ENCODE measurements around the gene C1QTNF1. TPM values are rescaled to one million over a fixed set of nuclear protein-coding genes. Genes with fewer than 3 reads are reported as not detected.

C1QTNF1 gene
- total and polyA plus RNA-seq, 2 donors (not counting 1 experiment from before 2014, with no cell fraction given): not detected

DNA sequence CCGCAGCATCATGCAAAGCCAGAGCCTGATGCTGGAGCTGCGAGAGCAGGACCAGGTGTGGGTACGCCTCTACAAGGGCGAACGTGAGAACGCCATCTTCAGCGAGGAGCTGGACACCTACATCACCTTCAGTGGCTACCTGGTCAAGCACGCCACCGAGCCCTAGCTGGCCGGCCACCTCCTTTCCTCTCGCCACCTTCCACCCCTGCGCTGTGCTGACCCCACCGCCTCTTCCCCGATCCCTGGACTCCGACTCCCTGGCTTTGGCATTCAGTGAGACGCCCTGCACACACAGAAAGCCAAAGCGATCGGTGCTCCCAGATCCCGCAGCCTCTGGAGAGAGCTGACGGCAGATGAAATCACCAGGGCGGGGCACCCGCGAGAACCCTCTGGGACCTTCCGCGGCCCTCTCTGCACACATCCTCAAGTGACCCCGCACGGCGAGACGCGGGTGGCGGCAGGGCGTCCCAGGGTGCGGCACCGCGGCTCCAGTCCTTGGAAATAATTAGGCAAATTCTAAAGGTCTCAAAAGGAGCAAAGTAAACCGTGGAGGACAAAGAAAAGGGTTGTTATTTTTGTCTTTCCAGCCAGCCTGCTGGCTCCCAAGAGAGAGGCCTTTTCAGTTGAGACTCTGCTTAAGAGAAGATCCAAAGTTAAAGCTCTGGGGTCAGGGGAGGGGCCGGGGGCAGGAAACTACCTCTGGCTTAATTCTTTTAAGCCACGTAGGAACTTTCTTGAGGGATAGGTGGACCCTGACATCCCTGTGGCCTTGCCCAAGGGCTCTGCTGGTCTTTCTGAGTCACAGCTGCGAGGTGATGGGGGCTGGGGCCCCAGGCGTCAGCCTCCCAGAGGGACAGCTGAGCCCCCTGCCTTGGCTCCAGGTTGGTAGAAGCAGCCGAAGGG lies 24.2 kb downstream of the C1QTNF1 start:
- H3K27me3 ChIP-seq (replicated peaks in 1 of 4; ENCODE audit: control extremely low read depth in 1 of 4, control insufficient read depth in 3 of 4, insufficient read depth in 4 of 4, low read length in 3 of 4): peaks cover 0 to 19% (median 0%) of the 10 kb centered on the region in 4 experiments
- WGBS (ENCODE audit: insufficient coverage): 92% methylated on average over 41 of the region's 41 CpGs
- TF ChIP-seq EZH2 (IDR thresholded peaks at IDR 0.05; ENCODE audit: borderline replicate concordance, insufficient read depth, low read depth, low read length, poor library complexity, severe bottlenecking): no peak
- TF ChIP-seq, protein P1, sequence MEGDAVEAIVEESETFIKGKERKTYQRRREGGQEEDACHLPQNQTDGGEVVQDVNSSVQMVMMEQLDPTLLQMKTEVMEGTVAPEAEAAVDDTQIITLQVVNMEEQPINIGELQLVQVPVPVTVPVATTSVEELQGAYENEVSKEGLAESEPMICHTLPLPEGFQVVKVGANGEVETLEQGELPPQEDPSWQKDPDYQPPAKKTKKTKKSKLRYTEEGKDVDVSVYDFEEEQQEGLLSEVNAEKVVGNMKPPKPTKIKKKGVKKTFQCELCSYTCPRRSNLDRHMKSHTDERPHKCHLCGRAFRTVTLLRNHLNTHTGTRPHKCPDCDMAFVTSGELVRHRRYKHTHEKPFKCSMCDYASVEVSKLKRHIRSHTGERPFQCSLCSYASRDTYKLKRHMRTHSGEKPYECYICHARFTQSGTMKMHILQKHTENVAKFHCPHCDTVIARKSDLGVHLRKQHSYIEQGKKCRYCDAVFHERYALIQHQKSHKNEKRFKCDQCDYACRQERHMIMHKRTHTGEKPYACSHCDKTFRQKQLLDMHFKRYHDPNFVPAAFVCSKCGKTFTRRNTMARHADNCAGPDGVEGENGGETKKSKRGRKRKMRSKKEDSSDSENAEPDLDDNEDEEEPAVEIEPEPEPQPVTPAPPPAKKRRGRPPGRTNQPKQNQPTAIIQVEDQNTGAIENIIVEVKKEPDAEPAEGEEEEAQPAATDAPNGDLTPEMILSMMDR (IDR thresholded peaks at IDR 0.05): no peak
- H3K79me2 ChIP-seq (ENCODE audit: control insufficient read depth, insufficient read depth, low read length): no peaks in the 10 kb centered on the region
- H2AFZ ChIP-seq (ENCODE audit: insufficient read depth, low read depth, low read length, poor library complexity, severe bottlenecking): no peak overlapping the region
- H3K9ac ChIP-seq (ENCODE audit: low read length): no peak overlapping the region
- H3K9me3 Mint-ChIP-seq (ENCODE audit: insufficient read depth): no peaks in the 10 kb centered on the region
- POLR2A ChIA-PET: no interaction called here
- no peak overlapping the region for H3K4me3 ChIP-seq (ENCODE audit: control extremely low read depth in 1 of 5, extremely low read depth in 1 of 5, insufficient read depth in 1 of 5, low read depth in 2 of 5, low read length in 4 of 5)
- ATAC-seq (ENCODE audit: low read depth) (no peak), DNase-seq (no peak)
- H3K4me1 Mint-ChIP-seq: peaks cover 1% of the 10 kb centered on the region
- no peaks in the 10 kb centered on the region for H4K20me1 ChIP-seq (ENCODE audit: control insufficient read depth, insufficient read depth, low read length, poor library complexity, severe bottlenecking)
- H3K4me3 Mint-ChIP-seq: no peak overlapping the region
- peaks cover 37% of the 10 kb centered on the region for H3K27me3 Mint-ChIP-seq
- no peaks in the 10 kb centered on the region for H3K4me1 ChIP-seq (ENCODE audit: control insufficient read depth in 2 of 2, insufficient read depth in 2 of 2, low read length in 2 of 2)
- H3K9me3 ChIP-seq (ENCODE audit: control extremely low read depth in 1 of 3, control insufficient read depth in 2 of 3, insufficient read depth in 1 of 3, low read length in 2 of 3): peaks cover 0 to 9% (median 0%) of the 10 kb centered on the region in 3 donors
- H3K27ac Mint-ChIP-seq: no peak overlapping the region
- CTCF ChIA-PET: no interaction called here
- H3K36me3 ChIP-seq (replicated peaks in 1 of 2; ENCODE audit: control extremely low read depth in 1 of 2, control insufficient read depth in 1 of 2, extremely low read depth in 1 of 2, insufficient read depth in 2 of 2, low read length in 1 of 2): no peaks in the 10 kb centered on the region
- intact Hi-C loops (cut with micrococcal nuclease): loop anchor here (5.0 to 10.0 kb wide), 2 partner anchors 34 to 53 kb away; no protein-coding TSS in a partner anchor
- H3K27ac ChIP-seq (ENCODE audit: low read length in 2 of 2): no peak overlapping the region
- no peak overlapping the region for H3K4me2 ChIP-seq (replicated peaks; ENCODE audit: low read depth, low read length, poor library complexity, severe bottlenecking)

Measured in B cell (primary cell).